PC-3 (cell line): ENCODE data around the gene LSM5. TPM values are rescaled to one million over a fixed set of nuclear protein-coding genes. Genes with fewer than 3 reads are reported as not detected.

Experiments
- ATAC-seq: fragments of 200-7000 bp; cut with Tn5 transposase; 2 replicates; pipeline ENCODE4 v1.9.1; 2020; ENCODE audit warnings: mild to moderate bottlenecking, moderate library complexity
- BruUV-seq: library from RNA; stranded (reverse); fragments of 400-500 nt; replicated peaks from 2 replicates; lab custom pipeline; 2021; lab: Mats Ljungman, UMichigan
- CTCF ChIA-PET: fragments of 300-600 bp; sonication (Branson Sonifier 250); formaldehyde crosslinking; loops from one replicate; lab custom pipeline; 2022; ENCODE audit warnings: antibody characterized with exemption; lab: Charles Lee
- POLR2A ChIA-PET: fragments of 300-600 bp; sonication (Branson Sonifier 250); formaldehyde crosslinking; loops from one replicate; lab custom pipeline; 2022; ENCODE audit warnings: antibody characterized with exemption; ENCODE audit not compliant: unreplicated experiment; lab: Charles Lee
- DNase-seq: peaks from one replicate; pipeline ENCODE4 v3.0.0-alpha.2; 2015
- H2AFZ ChIP-seq: fragments of 300-600 bp; sonication (generic); 2 replicates; pipeline ENCODE4 v1.6.0; 2016; ENCODE audit warnings: antibody characterized with exemption, low read length
- H3F3A ChIP-seq: fragments of 300-600 bp; sonication (generic); one replicate; pipeline ENCODE4 v1.6.0; 2017; ENCODE audit warnings: antibody characterized with exemption, low read length, control low read depth, mild to moderate bottlenecking; ENCODE audit not compliant: unreplicated experiment
- H3K27ac ChIP-seq: fragments of 300-600 bp; sonication (generic); 2 replicates; pipeline ENCODE4 v1.5.1; 2016; ENCODE audit warnings: mild to moderate bottlenecking, low read length
- H3K27me3 ChIP-seq: fragments of 300-600 bp; sonication (generic); 2 replicates; pipeline ENCODE4 v1.6.1; 2016; ENCODE audit warnings: low read length, mixed read lengths
- H3K36me3 ChIP-seq: fragments of 300-600 bp; sonication (generic); 2 replicates; pipeline ENCODE4 v1.6.1; 2016; ENCODE audit warnings: low read depth, mixed run types, low read length, mixed read lengths
- H3K4me1 ChIP-seq: fragments of 300-600 bp; sonication (generic); 2 replicates; pipeline ENCODE4 v1.5.1; 2016; ENCODE audit warnings: low read length; ENCODE audit not compliant: insufficient read depth
- H3K4me2 ChIP-seq: fragments of 300-600 bp; sonication (generic); 2 replicates; pipeline ENCODE4 v1.6.0; 2016; ENCODE audit warnings: low read length
- H3K4me3 ChIP-seq: fragments of 300-600 bp; sonication (generic); 2 replicates; pipeline ENCODE4 v1.5.1; 2016; ENCODE audit warnings: mild to moderate bottlenecking, low read length, mixed read lengths
- H3K79me2 ChIP-seq: fragments of 300-600 bp; sonication (generic); 2 replicates; pipeline ENCODE4 v1.6.1; 2017; ENCODE audit warnings: low read length, mixed read lengths
- H3K9ac ChIP-seq: fragments of 300-600 bp; sonication (generic); 2 replicates; pipeline ENCODE4 v1.6.0; 2016; ENCODE audit warnings: mild to moderate bottlenecking, low read length
- H3K9me2 ChIP-seq: fragments of 300-600 bp; sonication (generic); replicated peaks from 2 replicates; pipeline ENCODE4 v1.6.1; 2016; ENCODE audit warnings: mixed run types, low read length, mixed read lengths
- H3K9me3 ChIP-seq: fragments of 300-600 bp; sonication (generic); 2 replicates; pipeline ENCODE4 v1.6.1; 2016; ENCODE audit warnings: low read length, mixed read lengths
- H4K20me1 ChIP-seq: fragments of 300-600 bp; sonication (generic); 2 replicates; pipeline ENCODE4 v1.6.1; 2016; ENCODE audit warnings: low read length, mixed read lengths
- EZH2 ChIP-seq: fragments of 300-600 bp; sonication (generic); IDR thresholded peaks from one replicate; pipeline ENCODE4 v1.6.1; 2017; ENCODE audit warnings: antibody characterized with exemption, mild to moderate bottlenecking, low read length; ENCODE audit not compliant: unreplicated experiment
- EZH2phosphoT487 ChIP-seq: fragments of 300-600 bp; sonication (generic); IDR thresholded peaks from 2 replicates; pipeline ENCODE4 v1.6.1; 2018; ENCODE audit warnings: mild to moderate bottlenecking, antibody characterized with exemption, low read length, borderline replicate concordance
- intact Hi-C: fragments of 100-400 bp; cut with micrococcal nuclease; formaldehyde crosslinking; loops from 2 replicates; pipeline ENCODE4 v1.9.0; 2023
- total RNA-seq: library from RNA; depleted of rRNA; stranded (reverse); fragments of >200 nt; gene quantifications from 2 replicates; pipeline ENCODE4 v1.2.3, GENCODE V29; 2014
- TF ChIP-seq, protein P1 (sequence below): fragments of 300-600 bp; sonication (generic); conservative IDR thresholded peaks from 2 replicates; pipeline ENCODE4 v1.5.1; 2017; ENCODE audit warnings: antibody characterized with exemption, low read depth, mild to moderate bottlenecking, low read length

Gene LSM5
- total RNA-seq, 1 experiment from 2014 or later: 24.8 TPM

- Histone ChIP-seq H3K9ac (no peak overlapping the region), H3K36me3 (no peaks in the 10 kb centered on the region), H3K27me3 (no peaks in the 10 kb centered on the region), H3K4me1 (peaks cover 11% of the 10 kb centered on the region), H3K27ac (no peak overlapping the region), H2AFZ (no peak overlapping the region), H3K9me2 (no peaks in the 10 kb centered on the region), H3K4me2 (no peak overlapping the region), H3K79me2 (0 out of 2 replicates have a peak, but pooled peaks cover 9% of the 10 kb centered on the region), H4K20me1 (no peaks in the 10 kb centered on the region), H3K4me3 (no peak overlapping the region), H3F3A (no peaks in the 10 kb centered on the region), H3K9me3 (no peaks in the 10 kb centered on the region)
- POLR2A ChIA-PET: no interaction called here
- TF ChIP-seq EZH2 (no peak), EZH2phosphoT487 (no peak)
- TF ChIP-seq, protein P1, sequence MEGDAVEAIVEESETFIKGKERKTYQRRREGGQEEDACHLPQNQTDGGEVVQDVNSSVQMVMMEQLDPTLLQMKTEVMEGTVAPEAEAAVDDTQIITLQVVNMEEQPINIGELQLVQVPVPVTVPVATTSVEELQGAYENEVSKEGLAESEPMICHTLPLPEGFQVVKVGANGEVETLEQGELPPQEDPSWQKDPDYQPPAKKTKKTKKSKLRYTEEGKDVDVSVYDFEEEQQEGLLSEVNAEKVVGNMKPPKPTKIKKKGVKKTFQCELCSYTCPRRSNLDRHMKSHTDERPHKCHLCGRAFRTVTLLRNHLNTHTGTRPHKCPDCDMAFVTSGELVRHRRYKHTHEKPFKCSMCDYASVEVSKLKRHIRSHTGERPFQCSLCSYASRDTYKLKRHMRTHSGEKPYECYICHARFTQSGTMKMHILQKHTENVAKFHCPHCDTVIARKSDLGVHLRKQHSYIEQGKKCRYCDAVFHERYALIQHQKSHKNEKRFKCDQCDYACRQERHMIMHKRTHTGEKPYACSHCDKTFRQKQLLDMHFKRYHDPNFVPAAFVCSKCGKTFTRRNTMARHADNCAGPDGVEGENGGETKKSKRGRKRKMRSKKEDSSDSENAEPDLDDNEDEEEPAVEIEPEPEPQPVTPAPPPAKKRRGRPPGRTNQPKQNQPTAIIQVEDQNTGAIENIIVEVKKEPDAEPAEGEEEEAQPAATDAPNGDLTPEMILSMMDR: no peak
- DNase-seq (no peak), ATAC-seq (no peak)
- CTCF ChIA-PET: no interaction called here
- intact Hi-C loops: no loop called here
- no TSS peak for BruUV-seq
These were observed 41.2 kb upstream of the LSM5 start for GRCh38 chr7:32531402-32531801.

DNA sequence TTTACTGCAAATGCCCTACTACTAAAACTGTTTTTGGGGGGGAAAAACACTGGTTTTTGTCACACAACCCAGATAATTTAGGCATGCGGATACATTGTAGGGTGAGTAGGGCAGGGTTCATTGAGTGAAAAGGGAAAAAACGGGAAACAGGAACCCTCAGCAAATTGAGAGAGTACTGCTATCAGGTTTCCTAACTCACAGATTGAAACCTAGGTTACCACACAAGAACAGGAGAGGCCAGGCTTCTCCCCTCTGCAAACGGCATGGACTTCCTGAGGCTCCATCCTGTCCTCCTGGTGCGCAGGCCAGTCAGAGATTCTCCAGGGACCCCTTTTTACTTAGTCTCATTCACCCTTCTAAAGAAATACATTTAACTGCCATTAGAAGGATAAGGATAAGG, 35.7 kb upstream of the LSM5 start:
- H3F3A ChIP-seq: no peaks in the 10 kb centered on the region
- 0 out of 2 replicates have a peak, but pooled peaks cover under 1% of the 10 kb centered on the region for H3K79me2 ChIP-seq
- no peak for TF ChIP-seq EZH2phosphoT487
- TF ChIP-seq, protein P1: no peak
- TF ChIP-seq EZH2: no peak
- BruUV-seq: no TSS peak
- no peaks in the 10 kb centered on the region for H3K9me3 ChIP-seq
- H3K4me3 ChIP-seq: no peak overlapping the region
- H3K9ac ChIP-seq: no peak overlapping the region
- no peaks in the 10 kb centered on the region for H3K27me3 ChIP-seq
- H4K20me1 ChIP-seq: no peaks in the 10 kb centered on the region
- POLR2A ChIA-PET: no interaction called here
- ATAC-seq (no peak), DNase-seq (no peak)
- no peak overlapping the region for H2AFZ ChIP-seq
- intact Hi-C loops: no loop called here
- H3K4me2 ChIP-seq: no peak overlapping the region
- H3K4me1 ChIP-seq: no peaks in the 10 kb centered on the region
- H3K9me2 ChIP-seq: no peaks in the 10 kb centered on the region
- no peak overlapping the region for H3K27ac ChIP-seq
- CTCF ChIA-PET: no interaction called here
- peaks cover 5% of the 10 kb centered on the region; the same call in 1 of the 2 replicates for H3K36me3 ChIP-seq

- Histone ChIP-seq H3K9ac (no peak overlapping the region), H3K27me3 (no peaks in the 10 kb centered on the region), H3K36me3 (peaks cover 18% of the 10 kb centered on the region), H4K20me1 (no peaks in the 10 kb centered on the region), H3F3A (no peaks in the 10 kb centered on the region), H3K9me2 (no peaks in the 10 kb centered on the region), H3K27ac (no peak overlapping the region), H2AFZ (no peak overlapping the region), H3K4me3 (no peak overlapping the region), H3K79me2 (peaks cover 7% of the 10 kb centered on the region; the same call in 1 of the 2 replicates), H3K9me3 (peaks cover 11% of the 10 kb centered on the region), H3K4me2 (no peak overlapping the region), H3K4me1 (no peaks in the 10 kb centered on the region)
- intact Hi-C loops: no loop called here
- DNase-seq (no peak), ATAC-seq (no peak)
- POLR2A ChIA-PET: no interaction called here
- CTCF ChIA-PET: no interaction called here
- no peak for TF ChIP-seq EZH2phosphoT487
- TF ChIP-seq, protein P1: no peak
- no peak for TF ChIP-seq EZH2
- BruUV-seq: no TSS peak
These were observed 34.5 kb upstream of the LSM5 start for GRCh38 chr7:32524631-32525030.
